Measurements from ENCODE around the gene TRIM8.
"Not testable (repeated sequence)": the region's sequence is repeated elsewhere in the genome, so short reads cannot be mapped to it uniquely, and the experiment has no call there.

TRIM8 gene

DNA sequence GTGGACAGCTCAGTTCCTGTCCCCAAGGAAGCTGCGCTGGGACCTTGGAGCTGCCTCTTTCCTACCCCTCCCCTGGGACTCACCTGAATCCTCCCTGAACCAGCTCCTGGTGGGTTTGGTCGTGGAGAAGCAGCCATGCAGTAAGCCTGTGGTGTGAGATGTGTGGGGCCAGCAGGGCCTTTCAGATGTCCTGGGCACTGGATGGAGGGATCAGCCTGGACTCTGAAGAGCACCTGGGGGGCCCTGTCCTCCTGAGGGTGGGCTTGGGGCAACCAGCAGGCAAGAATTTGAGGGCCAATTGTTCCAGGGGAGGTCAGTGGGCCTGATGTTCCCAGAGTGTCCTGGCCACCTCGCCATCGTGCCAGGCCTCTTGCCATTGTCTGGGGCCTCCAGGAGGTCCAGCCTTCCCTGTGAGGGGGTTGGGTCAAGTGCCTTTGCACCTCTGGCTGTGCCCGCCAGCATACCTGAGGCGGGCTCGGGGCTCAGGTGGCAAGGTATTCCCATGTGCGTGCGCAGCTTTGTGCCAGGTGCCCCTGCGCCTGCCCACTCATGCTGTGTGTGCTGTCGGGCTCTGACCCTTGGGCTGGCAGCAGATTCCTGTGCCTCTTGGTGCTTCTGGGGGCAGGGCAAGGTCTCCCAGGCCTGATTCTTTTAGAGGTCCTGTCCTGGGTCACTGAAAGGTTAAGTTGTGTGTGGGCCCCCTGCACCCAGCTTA is 7.3 kb downstream of the TRIM8 start:
- no peak for FAIRE-seq

- no peak for FAIRE-seq
These were observed 8.1 kb downstream of the TRIM8 start for GRCh38 chr10:102652170-102652916.

- no peak for FAIRE-seq
These were observed 8.8 kb downstream of the TRIM8 start for GRCh38 chr10:102653060-102653459.

DNA sequence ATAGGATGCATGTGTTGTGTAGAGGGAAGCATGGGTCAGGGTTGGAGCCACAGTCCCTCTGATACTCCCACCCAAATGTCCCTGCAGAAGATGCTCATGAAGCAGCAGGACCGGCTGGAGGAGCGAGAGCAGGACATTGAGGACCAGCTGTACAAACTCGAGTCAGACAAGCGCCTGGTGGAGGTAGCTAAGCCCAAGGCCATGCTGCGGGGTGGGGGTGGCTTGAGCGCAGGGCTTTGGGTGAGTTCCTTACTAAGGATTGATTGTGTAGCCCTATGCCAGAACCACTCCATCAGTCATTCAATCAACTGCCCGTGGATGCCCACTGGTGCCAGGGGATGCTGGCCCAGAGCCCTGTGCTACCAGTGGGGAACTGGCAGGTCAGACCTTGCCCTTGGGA is 10.3 kb downstream of the TRIM8 start:
- no peak for FAIRE-seq

DNA sequence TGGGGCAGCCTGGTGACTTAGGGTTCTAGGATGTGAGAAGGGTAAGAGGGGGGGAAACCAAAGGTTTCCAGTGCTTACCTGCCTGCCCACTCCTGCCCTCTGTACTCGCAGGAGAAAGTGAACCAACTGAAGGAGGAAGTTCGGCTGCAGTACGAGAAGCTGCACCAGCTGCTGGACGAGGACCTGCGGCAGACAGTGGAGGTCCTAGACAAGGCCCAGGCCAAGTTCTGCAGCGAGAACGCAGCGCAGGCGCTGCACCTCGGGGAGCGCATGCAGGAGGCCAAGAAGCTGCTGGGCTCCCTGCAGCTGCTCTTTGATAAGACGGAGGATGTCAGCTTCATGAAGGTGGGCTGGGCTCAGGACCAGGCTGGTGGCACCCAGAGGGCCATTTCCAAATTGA is 10.7 kb downstream of the TRIM8 start:
- FAIRE-seq = no peak

DNA sequence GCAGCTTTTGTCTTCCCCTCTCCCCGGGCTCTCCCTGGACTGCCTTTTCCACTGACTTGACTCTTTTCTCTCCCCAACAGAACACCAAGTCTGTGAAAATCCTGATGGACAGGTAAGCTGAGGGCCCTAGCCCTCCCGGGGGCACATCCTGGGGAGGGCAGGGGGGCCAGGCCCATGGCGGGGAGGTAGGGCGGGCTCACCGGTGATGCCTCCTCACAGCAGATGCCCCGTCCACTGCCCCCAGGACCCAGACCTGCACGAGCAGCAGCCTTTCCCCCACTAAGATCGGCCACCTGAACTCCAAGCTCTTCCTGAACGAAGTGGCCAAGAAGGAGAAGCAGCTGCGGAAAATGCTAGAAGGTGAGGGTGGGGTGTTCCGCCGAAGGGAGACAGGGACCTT is 11.7 kb downstream of the TRIM8 start:
- no peak for FAIRE-seq

DNA sequence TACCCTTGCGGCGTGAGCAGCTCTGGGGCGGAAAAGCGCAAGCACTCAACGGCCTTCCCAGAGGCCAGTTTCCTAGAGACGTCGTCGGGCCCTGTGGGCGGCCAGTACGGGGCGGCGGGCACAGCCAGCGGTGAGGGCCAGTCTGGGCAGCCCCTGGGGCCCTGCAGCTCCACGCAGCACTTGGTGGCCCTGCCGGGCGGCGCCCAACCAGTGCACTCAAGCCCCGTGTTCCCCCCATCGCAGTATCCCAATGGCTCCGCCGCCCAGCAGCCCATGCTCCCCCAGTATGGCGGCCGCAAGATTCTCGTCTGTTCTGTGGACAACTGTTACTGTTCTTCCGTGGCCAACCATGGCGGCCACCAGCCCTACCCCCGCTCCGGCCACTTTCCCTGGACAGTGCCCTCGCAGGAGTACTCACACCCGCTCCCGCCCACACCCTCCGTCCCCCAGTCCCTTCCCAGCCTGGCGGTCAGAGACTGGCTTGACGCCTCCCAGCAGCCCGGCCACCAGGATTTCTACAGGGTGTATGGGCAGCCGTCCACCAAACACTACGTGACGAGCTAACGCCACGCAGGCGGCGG is 12.6 kb downstream of the TRIM8 start:
- no peak for FAIRE-seq

DNA sequence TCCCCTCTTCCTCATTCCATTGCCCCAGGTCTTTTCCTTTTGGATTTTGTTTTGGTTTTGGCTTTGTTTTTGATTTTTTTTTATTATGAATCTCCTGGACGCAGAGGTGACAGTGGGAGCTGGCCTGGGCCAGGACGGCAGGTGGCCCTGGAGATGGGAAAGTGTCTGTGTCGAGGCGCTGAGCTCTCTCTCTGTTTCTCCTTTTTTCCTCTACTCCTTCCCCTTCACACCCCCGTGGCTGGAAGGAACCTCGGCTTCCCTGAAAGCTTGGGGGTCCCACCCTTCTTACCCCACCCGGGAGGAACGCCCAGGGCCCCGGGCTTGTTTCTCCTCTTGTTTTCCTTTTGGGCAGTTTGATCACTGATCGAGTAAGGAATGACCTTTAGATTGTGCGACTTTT is 13.2 kb downstream of the TRIM8 start:
- no peak for FAIRE-seq

DNA sequence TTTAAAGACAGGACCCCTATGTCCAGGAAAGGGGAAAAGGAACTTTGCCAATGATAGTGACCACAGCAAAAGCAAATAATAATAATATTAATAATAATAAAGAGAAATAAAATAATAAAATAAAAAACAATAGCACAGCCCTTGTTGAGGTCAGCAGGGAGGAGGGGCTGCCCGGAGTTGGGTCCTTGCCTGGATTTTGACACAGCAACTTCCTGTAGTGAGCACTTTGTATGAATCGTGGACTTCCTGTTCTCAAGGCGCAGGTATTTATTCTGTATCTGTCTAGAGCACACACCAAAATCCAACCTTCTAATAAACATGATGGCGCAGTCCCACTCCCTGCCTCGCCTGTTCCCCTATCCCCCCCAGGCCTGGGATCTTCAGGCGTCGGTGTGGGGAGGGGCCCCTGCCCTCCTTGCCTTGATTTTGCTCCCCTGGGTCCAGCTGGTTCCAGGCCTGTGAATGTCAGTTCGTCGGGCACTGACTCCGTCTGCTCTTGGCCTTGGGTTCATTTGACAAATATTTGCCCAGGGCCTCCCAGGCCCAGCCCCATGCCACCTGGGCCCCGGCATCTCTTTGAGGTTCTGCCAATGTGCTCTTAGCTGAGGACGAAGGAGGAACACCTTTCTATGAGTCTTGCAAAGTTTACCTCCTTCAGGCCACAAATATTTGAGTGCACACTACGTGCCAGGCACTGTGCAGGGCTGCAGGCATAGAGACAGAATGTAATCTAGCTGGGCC is 13.9 kb downstream of the TRIM8 start:
- FAIRE-seq = no peak

DNA sequence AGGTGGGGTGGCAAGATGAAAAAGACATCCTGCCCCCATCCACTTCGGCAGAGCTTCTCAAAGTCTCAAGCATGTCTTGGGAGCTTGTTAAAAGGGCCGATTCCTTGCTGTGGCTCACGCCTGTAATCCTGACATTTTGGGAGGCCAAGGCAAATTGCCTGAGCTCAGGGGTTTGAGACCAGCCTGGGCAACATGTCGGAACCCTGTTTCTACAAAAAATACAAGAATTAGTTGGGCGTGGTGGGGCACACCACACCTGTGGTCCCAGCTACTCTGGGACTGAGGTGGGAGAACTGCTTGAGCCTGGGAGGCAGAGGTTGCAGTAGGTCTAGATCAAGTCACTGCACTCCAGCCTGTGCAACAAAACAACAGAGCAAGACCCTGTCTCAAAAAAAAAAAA is 14.5 kb downstream of the TRIM8 start:
- FAIRE-seq = no peak

DNA sequence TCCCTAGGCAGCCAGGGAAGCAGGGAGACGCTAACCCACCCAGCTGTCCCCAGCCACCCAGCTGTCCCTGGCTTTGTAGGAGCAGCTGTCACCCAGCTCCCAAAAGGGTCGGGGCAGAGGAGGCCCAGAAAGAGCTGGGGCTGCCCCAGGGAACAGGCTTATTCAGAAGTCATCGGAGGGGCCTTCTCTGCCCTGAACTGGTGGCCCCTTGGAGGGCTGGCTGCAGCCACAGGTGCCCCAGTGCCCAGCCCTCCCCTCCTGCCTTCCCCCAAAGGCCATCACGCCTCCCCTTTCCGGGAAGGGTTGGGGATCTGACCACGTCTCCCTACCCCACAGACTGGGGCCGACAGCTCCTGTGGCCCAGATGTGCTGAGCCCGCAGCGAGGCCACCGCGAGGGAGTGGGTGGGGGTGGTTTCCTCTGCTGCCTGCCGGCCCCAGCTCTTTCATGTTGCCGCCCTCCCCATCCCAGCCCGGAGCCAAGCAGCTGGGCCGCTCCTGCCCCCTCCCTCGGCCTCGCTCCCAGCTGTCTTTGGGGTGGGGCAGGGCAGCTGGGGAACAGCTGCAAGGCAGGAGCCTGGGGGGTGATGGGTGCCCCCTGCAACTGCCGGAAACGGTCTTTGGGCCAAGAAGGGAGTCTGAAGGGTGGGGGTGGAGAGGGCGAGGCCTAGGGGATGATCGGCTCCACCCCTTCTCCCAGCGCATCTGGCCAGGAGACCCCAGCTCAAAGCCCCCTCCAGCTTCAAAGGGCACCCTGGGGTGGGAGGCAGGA is 16.8 kb downstream of the TRIM8 start:
- no peak for FAIRE-seq

GRCh38 chr10:102661658-102662028 is 17.4 kb downstream of the TRIM8 start:
- FAIRE-seq = no peak

DNA sequence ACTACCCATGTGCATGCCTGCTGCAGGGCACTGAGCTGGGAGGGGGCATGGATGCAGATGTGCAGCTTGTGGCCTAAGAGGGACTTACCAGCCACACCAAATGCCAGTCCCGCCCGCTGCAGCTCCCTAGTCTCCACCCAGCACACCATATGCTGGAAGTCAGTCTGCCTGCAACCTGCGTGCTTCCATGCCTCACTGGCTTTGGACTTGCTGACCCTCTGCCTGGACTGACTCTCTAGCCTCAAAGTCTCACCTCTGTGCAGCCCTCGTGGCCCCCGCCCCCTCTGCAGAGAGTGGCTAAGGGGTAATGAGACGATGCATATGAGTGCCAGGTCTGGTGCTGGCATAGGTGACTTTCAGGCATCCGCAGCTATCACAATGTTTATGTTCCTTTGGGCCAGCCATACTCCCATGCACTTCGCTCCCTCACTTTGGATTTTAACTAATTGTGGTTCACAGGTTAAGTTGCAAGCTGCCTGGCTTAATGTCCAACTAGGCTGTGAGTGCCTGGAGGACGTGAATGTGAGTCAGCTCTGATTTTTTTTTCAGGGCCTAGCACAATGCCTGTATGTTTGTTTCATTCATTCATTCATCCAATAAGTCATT is 21.7 kb downstream of the TRIM8 start:
- FAIRE-seq = no peak

- FAIRE-seq = not testable (repeated sequence)
These were observed 23.1 kb downstream of the TRIM8 start for GRCh38 chr10:102667411-102667810.

DNA sequence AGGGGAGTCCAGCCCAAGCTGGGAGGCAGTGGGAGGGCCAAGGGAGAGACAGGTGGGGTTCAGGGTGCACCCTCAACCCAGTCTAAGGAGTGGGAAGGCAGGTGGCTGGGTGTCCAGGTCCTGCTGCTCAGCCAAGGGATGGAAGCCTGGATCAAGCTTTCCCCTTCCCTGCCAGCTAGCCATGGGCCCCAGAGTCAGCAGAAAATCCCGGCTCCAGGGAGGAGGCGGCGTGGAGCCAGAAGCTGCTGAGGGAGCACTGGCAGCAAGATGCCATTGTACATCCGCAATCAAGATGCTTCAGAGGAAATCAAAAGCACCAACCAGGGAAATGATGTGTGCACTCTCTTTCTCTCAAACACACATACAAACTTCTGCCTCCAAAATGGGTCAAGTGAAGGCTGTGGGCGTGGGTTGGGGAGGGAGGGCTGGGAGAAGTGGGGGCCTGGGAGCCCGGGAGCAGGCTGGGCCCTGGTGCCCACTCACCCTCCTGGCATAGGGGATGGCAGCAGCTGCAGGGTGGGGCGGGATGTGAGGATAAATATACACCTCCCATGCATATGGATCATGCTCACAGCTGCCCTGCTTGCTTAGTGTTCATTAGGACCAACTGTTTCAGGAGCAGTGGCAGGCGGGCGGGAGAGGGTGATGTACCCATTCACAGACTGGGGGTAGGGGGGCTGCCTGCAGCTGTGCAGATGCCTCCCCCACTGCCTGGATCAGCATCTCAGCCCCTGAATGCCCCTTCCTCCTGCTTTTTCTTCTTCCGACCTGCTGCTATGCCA is 24.2 kb downstream of the TRIM8 start:
- FAIRE-seq = no peak

DNA sequence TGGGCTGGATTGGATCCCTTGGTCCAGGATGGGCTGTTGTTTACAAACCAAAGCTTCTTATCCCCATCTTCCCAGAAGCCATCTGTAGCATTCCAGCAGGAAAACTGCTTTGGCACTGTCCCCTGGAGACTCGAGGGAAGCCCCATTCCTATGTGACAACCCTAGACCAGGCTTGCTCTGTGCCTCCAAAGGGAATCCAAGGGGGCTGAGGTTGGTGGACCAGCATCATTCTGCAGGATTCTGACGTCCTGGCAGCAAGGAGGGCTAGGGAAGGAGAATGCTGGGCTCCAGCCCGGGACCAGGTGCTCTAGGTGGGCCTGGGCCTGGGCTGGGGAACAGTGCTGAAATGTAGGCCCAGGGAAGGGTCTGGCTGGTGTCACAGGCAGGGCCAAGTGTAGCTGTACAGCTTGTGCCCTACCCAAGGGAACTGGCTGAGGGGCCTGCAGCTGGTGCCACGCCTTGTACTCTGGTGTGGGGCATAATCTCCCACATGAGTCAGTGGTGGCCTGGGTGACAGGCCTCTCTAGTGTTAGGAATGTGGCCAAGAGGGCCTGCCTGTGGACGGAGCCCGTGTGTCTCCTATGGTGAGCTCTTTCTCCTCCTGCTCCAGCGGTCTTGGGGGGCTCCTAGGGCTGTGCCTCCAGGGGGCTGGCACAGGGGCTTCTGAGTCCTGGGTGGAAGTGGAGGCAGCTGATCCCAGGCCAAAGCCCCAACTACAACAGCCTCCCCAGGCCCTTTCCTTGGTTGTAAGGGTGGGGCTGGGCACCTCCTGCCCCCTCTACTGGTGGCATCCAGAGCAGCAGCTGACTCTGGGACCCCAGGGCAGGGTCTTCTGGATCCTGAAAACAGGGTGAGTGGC is 25.2 kb downstream of the TRIM8 start:
- FAIRE-seq = no peak

DNA sequence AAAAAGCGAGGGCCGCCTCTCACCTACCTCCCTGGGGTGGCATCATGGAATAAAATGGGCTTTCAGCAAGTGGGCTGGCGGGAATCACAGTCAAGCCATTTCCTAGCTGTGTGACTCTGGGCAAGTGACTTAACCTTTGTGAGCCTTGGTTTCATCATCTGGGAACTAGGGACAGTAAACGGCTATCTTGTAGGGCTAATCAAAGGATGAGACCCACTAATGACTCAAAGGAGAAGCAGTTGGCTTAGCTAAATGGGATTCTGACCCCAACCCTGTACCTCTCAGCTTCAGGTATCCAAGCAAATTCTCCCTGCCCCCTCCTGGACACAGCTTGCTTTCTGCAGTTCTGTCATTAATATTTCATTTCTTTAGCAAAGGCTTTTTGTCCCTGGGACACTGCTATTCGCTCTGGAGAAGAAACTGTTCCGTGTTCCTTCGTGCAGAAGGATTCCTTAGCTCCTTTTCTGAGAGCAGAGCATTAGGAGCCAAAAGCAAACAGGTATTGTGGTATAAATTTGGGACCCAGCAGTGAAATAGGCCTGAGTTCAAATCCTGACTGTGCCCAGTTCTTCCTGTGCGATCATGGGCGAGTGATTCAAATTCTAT is 25.9 kb downstream of the TRIM8 start:
- FAIRE-seq = no peak

- no peak for FAIRE-seq
These were observed 26.7 kb downstream of the TRIM8 start for GRCh38 chr10:102670871-102671434.

- FAIRE-seq = no peak
These were observed 29.0 kb downstream of the TRIM8 start for GRCh38 chr10:102673236-102673818.

All from A204.1 (cell line).